Muscle layer of colon (tissue), 2 donors: ENCODE results near the gene SCAF4.
"Not testable (repeated sequence)": the region's sequence is repeated elsewhere in the genome, so short reads cannot be mapped to it uniquely, and the experiment has no call there.

Experiments used
- H3K27ac ChIP-seq: one replicate; pipeline ENCODE4 v1.7.0; 2013; ENCODE audit warnings: low read depth, mild to moderate bottlenecking, low read length, moderate library complexity
- H3K27me3 ChIP-seq, 2 donors: one replicate each; pipeline ENCODE4 v1.7.0; 2013; ENCODE audit warnings: low read length in 2 of 2, mild to moderate bottlenecking in 2 of 2; ENCODE audit not compliant: insufficient read depth in 2 of 2, control insufficient read depth in 1 of 2
- H3K36me3 ChIP-seq: one replicate; pipeline ENCODE4 v1.7.0; 2013; ENCODE audit warnings: mild to moderate bottlenecking, low read length; ENCODE audit not compliant: insufficient read depth
- H3K4me1 ChIP-seq: one replicate; pipeline ENCODE4 v1.7.0; 2013; ENCODE audit warnings: mild to moderate bottlenecking, low read length; ENCODE audit not compliant: insufficient read depth
- H3K4me3 ChIP-seq, 2 donors: one replicate each; pipeline ENCODE4 v1.7.0; 2013; ENCODE audit warnings: low read length in 2 of 2, low read depth in 1 of 2, mild to moderate bottlenecking in 1 of 2, moderate library complexity in 1 of 2
- H3K9ac ChIP-seq: one replicate; pipeline ENCODE4 v1.7.0; 2013; ENCODE audit warnings: low read length
- H3K9me3 ChIP-seq: one replicate; pipeline ENCODE4 v1.7.0; 2013; ENCODE audit warnings: mild to moderate bottlenecking, low read length
- donor health status: abdominal sarcoma.
- donor health status: Adenocarcinoma of cecum.

SCAF4 gene

DNA sequence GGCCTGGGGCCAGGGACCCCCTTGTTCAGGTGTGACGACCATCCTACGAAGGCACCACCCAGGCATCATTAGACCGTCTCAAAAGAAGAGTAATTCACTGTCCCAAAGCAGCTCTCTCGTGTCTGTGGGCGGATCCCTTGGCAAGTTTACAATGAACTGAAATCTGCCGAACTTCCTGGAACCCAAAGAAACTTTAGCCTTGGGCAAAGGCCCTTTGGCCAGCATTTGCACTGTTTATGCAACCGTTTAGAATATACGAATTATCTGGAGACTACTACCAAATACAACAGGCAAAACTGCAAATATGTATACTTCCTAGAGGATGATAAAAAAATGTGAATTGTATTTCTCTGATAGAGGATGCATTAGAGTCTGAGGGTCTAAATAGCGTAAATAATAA lies 73.9 kb downstream of the SCAF4 start:
- no peak overlapping the region for H3K9ac ChIP-seq
- no peak overlapping the region for H3K27ac ChIP-seq
- H3K27me3 ChIP-seq: no peaks in the 10 kb centered on the region
- H3K4me3 ChIP-seq: no peak overlapping the region
- peaks cover 9% of the 10 kb centered on the region for H3K36me3 ChIP-seq
- H3K9me3 ChIP-seq: no peaks in the 10 kb centered on the region
- peaks cover 18% of the 10 kb centered on the region for H3K4me1 ChIP-seq

GRCh38 chr21:31656199-31657095 lies 75.5 kb downstream of the SCAF4 start:
- Histone ChIP-seq H3K4me3 (no peak overlapping the region), H3K27ac (no peak overlapping the region)

GRCh38 chr21:31654821-31655580 lies 76.9 kb downstream of the SCAF4 start:
- not testable (repeated sequence) for H3K9ac ChIP-seq, H3K4me3 ChIP-seq, H3K9me3 ChIP-seq, H3K4me1 ChIP-seq, H3K27ac ChIP-seq, H3K36me3 ChIP-seq, H3K27me3 ChIP-seq

More at GRCh38 chr21:31656199-31657095, 75.5 kb downstream of the SCAF4 start:
- Histone ChIP-seq H3K36me3 (no peaks in the 10 kb centered on the region), H3K27me3 (no peaks in the 10 kb centered on the region), H3K9ac (no peak overlapping the region), H3K9me3 (no peaks in the 10 kb centered on the region), H3K4me1 (peaks cover 10% of the 10 kb centered on the region)

DNA sequence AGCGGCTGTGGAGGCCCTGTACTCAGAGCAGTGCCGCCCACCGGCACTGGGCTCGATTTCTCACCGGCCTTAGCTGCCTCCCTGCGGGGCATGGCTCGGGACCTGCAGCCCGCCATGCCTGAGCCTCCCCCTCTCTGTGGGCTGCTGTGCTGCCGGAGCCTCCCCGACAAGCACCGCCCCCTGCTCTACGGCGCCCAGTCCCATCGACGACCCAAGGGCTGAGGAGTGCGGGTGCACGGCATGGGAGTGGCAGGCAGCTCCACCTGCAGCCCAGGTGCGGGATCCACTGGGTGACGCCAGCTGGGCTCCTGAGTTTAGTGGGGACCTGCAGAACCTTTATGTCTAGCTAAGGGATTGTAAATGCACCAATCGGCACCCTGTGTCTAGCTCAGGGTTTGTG lies 77.6 kb downstream of the SCAF4 start:
- no peak overlapping the region for H3K9ac ChIP-seq

GRCh38 chr21:31651491-31651890 lies 80.4 kb downstream of the SCAF4 start:
- not testable (repeated sequence) for H3K4me1 ChIP-seq, H3K27ac ChIP-seq, H3K4me3 ChIP-seq, H3K9me3 ChIP-seq, H3K36me3 ChIP-seq, H3K9ac ChIP-seq, H3K27me3 ChIP-seq

More for the DNA sequence above, 77.6 kb downstream of the SCAF4 start:
- no peaks in the 10 kb centered on the region for H3K9me3 ChIP-seq
- H3K4me3 ChIP-seq: no peak overlapping the region
- no peaks in the 10 kb centered on the region for H3K27me3 ChIP-seq
- peaks cover 4% of the 10 kb centered on the region for H3K4me1 ChIP-seq
- H3K27ac ChIP-seq: no peak overlapping the region
- no peaks in the 10 kb centered on the region for H3K36me3 ChIP-seq

- H3K9ac ChIP-seq: no peak overlapping the region
- H3K27me3 ChIP-seq: no peaks in the 10 kb centered on the region
- no peak overlapping the region for H3K4me3 ChIP-seq
- H3K4me1 ChIP-seq: no peaks in the 10 kb centered on the region
- H3K9me3 ChIP-seq: no peaks in the 10 kb centered on the region
- no peaks in the 10 kb centered on the region for H3K36me3 ChIP-seq
- no peak overlapping the region for H3K27ac ChIP-seq
Observed at GRCh38 chr21:31650930-31651329, 81.0 kb downstream of the SCAF4 start.

DNA sequence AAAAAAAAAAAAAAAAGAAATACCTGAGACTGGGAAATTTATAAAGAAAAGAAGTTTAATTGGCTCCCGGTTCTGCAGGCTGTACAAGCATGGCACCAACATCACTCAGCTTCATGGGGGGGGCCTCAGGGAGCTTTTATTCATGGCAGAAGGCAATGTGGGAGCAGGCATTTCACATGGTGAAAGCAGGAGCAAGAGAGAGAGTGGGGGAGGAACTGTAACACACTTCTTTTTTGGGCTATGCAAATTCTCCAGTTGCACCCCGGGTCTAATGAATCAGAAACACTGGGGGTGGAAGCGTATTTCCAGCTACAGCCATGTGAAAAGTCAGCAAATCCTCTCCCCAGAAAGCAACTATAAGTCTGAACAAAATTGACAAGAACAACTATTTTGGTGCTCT lies 84.3 kb downstream of the SCAF4 start:
- Histone ChIP-seq H3K36me3 (no peaks in the 10 kb centered on the region), H3K27ac (no peak overlapping the region), H3K4me1 (no peaks in the 10 kb centered on the region), H3K9me3 (no peaks in the 10 kb centered on the region), H3K27me3 (no peaks in the 10 kb centered on the region), H3K4me3 (no peak overlapping the region), H3K9ac (no peak overlapping the region)

- H3K4me3 ChIP-seq: no peak overlapping the region
- no peaks in the 10 kb centered on the region for H3K27me3 ChIP-seq
- no peaks in the 10 kb centered on the region for H3K9me3 ChIP-seq
- H3K36me3 ChIP-seq: no peaks in the 10 kb centered on the region
- H3K27ac ChIP-seq: no peak overlapping the region
- no peak overlapping the region for H3K9ac ChIP-seq
- no peaks in the 10 kb centered on the region for H3K4me1 ChIP-seq
Observed at GRCh38 chr21:31644643-31645042, 87.3 kb downstream of the SCAF4 start.

DNA sequence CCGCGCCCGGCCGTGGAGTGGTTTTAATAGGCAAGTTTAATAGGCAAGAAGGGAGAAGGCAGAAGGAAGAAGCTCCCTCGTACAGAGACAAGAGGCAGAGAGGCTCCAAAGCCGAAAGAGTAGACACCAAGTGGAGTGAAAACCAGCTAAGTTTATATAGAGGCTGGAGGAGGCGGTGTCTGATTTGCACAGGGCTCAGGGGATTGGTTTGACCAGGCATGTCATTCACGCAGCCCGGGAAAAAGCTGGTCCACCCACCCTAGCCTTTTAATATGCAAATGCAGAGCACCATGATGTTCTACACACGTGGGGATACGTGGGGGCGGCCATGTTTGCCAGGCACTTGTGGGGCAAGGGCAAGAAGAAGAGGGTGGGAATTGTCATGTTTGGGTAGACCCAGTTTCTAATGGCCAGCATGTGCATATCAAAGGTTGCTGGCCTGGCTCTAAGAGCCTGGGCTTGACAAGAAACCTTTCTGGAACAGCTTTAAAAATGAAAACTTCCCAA lies 90.4 kb downstream of the SCAF4 start:
- Histone ChIP-seq H3K36me3 (no peaks in the 10 kb centered on the region), H3K9ac (no peak overlapping the region)

DNA sequence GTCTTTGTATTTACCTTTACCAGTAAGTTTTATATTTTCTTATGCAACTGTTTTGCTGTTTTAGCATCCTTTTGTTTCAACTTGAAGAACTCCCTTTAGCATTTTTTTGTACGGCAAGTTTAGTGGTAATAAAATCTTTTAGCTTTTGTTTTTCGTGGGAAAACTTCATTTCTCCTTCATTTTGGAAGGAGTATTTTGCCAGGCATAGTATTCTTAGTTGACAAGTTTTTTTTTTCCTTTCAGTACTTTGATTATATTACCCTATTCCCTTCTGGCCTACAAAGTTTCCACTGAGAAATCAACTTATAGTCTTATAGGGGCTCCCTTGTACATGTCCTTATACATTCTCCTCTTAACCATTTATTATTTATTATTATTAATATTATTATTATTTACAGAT lies 95.0 kb downstream of the SCAF4 start:
- H3K4me1 ChIP-seq: no peaks in the 10 kb centered on the region
- no peak overlapping the region for H3K27ac ChIP-seq
- no peak overlapping the region for H3K4me3 ChIP-seq
- no peaks in the 10 kb centered on the region for H3K9me3 ChIP-seq
- no peaks in the 10 kb centered on the region for H3K27me3 ChIP-seq
- no peak overlapping the region for H3K9ac ChIP-seq
- no peaks in the 10 kb centered on the region for H3K36me3 ChIP-seq

More for the DNA sequence above, 90.4 kb downstream of the SCAF4 start:
- H3K27me3 ChIP-seq: no peaks in the 10 kb centered on the region
- H3K4me3 ChIP-seq: no peak overlapping the region
- H3K27ac ChIP-seq: no peak overlapping the region
- H3K4me1 ChIP-seq: no peaks in the 10 kb centered on the region
- H3K9me3 ChIP-seq: no peaks in the 10 kb centered on the region

GRCh38 chr21:31634993-31635392 lies 96.9 kb downstream of the SCAF4 start:
- Histone ChIP-seq H3K4me3 (no peak overlapping the region), H3K27me3 (no peaks in the 10 kb centered on the region), H3K4me1 (no peaks in the 10 kb centered on the region), H3K9me3 (no peaks in the 10 kb centered on the region), H3K36me3 (no peaks in the 10 kb centered on the region), H3K9ac (no peak overlapping the region), H3K27ac (no peak overlapping the region)
